ENCODE measurements around the gene RPS21. TPM values are rescaled to one million over a fixed set of nuclear protein-coding genes. Genes with fewer than 3 reads are reported as not detected.

Gene RPS21
- total RNA-seq, 1 experiment from 2014 or later = 2,488 TPM

GRCh38 chr20:62344782-62345181, 42.1 kb upstream of the RPS21 start:
- Histone ChIP-seq H3K4me1 (ENCODE audit: control insufficient read depth in 1 of 2, insufficient read depth in 2 of 2, low read length in 2 of 2) (peaks cover 0 to 2% of the 10 kb centered on the region in 2 experiments; a peak in 3 of 4 replicates), H3K9me3 (ENCODE audit: control insufficient read depth in 1 of 2, insufficient read depth in 1 of 2, low read depth in 1 of 2, low read length in 2 of 2) (no peaks in the 10 kb centered on the region), H3K9ac (ENCODE audit: low read length) (no peak overlapping the region), H3K27me3 (ENCODE audit: insufficient read depth, low read length) (no peaks in the 10 kb centered on the region), H3K4me2 (ENCODE audit: low read length) (no peak overlapping the region), H3K9me2 (ENCODE audit: insufficient read depth) (no peaks in the 10 kb centered on the region), H2AFZ (ENCODE audit: low read depth, low read length, poor library complexity, severe bottlenecking) (no peak overlapping the region), H4K20me1 (ENCODE audit: insufficient read depth) (no peaks in the 10 kb centered on the region; the same call in 1 of the 2 replicates), H3K79me2 (ENCODE audit: insufficient read depth, low read length) (peaks cover 5% of the 10 kb centered on the region; the same call in 1 of the 2 replicates), H3K36me3 (ENCODE audit: control insufficient read depth in 1 of 2, insufficient read depth in 2 of 2, low read length in 2 of 2) (peaks cover 22 to 43% of the 10 kb centered on the region in 2 experiments; a peak in 3 of 4 replicates), H3K4me3 (replicated peaks in 1 of 2; ENCODE audit: low read depth in 1 of 2, low read length in 2 of 2) (no peak overlapping the region), H3K27ac (ENCODE audit: low read depth, low read length) (no peak overlapping the region)
- TF ChIP-seq SRF (IDR thresholded peaks at IDR 0.05; ENCODE audit: low read depth) (no peak), ZBTB33 (IDR thresholded peaks at IDR 0.05; ENCODE audit: extremely low read depth, insufficient replicate concordance, low read length) (no peak), REST (IDR thresholded peaks at IDR 0.05; ENCODE audit: low read depth) (no peak), POLR2A (IDR thresholded peaks at IDR 0.05; ENCODE audit: borderline replicate concordance, extremely low read depth, insufficient read depth, insufficient read length) (no peak), CTCF (IDR thresholded peaks at IDR 0.05 in 2 of 3, conservative IDR thresholded peaks at IDR 0.05 in 1 of 3; ENCODE audit: borderline replicate concordance in 1 of 3, insufficient read depth in 1 of 3, low read depth in 2 of 3, low read length in 2 of 3) (no peak), EZH2 (IDR thresholded peaks at IDR 0.05) (no peak), ELF1 (IDR thresholded peaks at IDR 0.05; ENCODE audit: borderline replicate concordance, low read depth) (no peak), JUND (IDR thresholded peaks at IDR 0.05) (no peak), RAD21 (IDR thresholded peaks at IDR 0.05; ENCODE audit: low read depth) (no peak), TCF7L2 (IDR thresholded peaks at IDR 0.05; ENCODE audit: borderline replicate concordance, extremely low read depth, insufficient read depth, insufficient read length) (no peak), EGR1 (IDR thresholded peaks at IDR 0.05; ENCODE audit: low read depth) (no peak), SP1 (IDR thresholded peaks at IDR 0.05; ENCODE audit: low read depth) (no peak), YY1 (IDR thresholded peaks at IDR 0.05; ENCODE audit: extremely low read depth, insufficient replicate concordance, low read depth, low read length) (no peak), MAX (IDR thresholded peaks at IDR 0.05) (no peak), EZH2phosphoT487 (IDR thresholded peaks at IDR 0.05; ENCODE audit: borderline replicate concordance) (no peak), CEBPB (IDR thresholded peaks at IDR 0.05; ENCODE audit: low read depth) (no peak), ZNF274 (IDR thresholded peaks at IDR 0.05; ENCODE audit: low read depth, low read length) (no peak), FOSL1 (IDR thresholded peaks at IDR 0.05; ENCODE audit: low read depth) (no peak), ATF3 (IDR thresholded peaks at IDR 0.05) (no peak), POLR2AphosphoS5 (IDR thresholded peaks at IDR 0.05; ENCODE audit: low read depth, low read length) (no peak)
- BruUV-seq (replicated peaks) = no TSS peak
- ChIA-PET RAD21 (ENCODE audit: low non-redundant PET in 1 of 2, low total read pairs in 2 of 2, uncharacterized antibody in 2 of 2, unreplicated experiment in 2 of 2) (no interaction called here), CTCF (no interaction called here), POLR2A (no interaction called here)
- DNase-seq (ENCODE audit: low read depth, low spot score) (no peak), ATAC-seq (no peak)
- intact Hi-C loops (cut with micrococcal nuclease) = no loop called here

Data from HCT116 (cell line).